GF-D8 (cell line): Measurements from ENCODE around the gene NAA20.

Source experiments
- DNase-seq: peaks from one replicate; lab custom pipeline; 2025; lab: John Stamatoyannopoulos, UW

The NAA20 gene, protein sequence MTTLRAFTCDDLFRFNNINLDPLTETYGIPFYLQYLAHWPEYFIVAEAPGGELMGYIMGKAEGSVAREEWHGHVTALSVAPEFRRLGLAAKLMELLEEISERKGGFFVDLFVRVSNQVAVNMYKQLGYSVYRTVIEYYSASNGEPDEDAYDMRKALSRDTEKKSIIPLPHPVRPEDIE

DNA sequence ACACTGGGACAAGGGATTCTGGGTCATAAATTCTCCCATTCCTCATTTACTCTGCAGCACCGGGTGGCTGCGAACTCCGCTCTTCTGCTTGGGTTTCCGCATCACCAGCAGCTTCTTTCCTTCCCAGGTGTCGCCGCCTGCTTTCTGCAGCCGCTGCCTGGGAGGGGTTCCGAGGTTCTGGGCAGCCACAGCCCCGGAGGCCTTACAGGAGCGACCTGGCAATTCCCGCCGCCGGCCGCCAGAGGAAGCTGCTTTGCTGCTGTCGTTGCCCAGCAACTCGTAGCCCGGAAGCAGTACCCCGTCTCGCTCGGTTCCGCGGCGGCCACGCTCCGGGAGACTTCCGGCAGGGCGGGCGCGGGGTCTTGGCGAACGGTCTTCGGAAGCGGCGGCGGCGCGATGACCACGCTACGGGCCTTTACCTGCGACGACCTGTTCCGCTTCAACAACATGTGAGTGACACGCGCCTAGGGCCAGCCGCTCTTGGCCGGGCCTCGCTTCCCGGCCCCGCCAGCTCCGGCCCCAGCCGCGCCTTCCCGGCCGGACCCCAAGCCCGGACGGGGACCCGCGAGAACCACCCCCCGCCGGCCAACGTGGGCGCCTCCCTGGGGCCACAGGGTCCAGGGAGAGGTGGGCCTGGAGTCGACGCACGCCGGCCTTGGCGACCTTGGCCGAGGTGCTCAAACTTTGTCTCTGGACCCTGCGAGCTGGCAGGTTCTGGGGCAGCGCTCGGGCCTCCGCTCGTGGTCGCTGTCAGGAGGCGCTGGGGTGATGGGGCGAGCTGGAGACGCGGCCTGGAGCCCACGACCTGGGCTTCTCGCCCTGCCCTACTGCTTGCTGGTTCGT is at the start of gene NAA20:
NAA20 (plus strand) TSS at position 362 of the 843 bp plus-strand sequence; CDS start at position 397, 35 bp downstream.
- peak; percentile 81 for DNase-seq

DNA sequence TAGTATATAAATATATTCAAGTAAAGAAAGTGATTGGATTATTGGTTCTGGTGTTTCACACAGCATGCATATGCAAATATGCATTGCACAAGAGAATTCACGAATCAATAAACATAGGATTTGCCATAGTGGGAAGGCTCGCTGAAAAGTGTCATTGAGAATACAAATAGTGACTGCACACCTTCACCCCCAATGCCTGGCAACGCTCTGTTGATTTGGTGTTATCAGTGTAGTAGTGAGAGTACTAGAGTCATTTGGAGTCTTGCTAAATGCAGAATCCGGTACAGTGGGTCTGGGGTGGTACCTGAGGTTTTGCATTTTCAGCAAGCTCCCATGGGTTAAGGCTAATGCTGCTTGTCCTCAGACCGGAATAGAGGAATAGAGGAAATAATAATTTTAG is 49.7 kb upstream of the NAA20 start:
- no peak for DNase-seq

- DNase-seq: no peak
Measured at GRCh38 chr20:19968028-19968427, 49.1 kb upstream of the NAA20 start.

DNA sequence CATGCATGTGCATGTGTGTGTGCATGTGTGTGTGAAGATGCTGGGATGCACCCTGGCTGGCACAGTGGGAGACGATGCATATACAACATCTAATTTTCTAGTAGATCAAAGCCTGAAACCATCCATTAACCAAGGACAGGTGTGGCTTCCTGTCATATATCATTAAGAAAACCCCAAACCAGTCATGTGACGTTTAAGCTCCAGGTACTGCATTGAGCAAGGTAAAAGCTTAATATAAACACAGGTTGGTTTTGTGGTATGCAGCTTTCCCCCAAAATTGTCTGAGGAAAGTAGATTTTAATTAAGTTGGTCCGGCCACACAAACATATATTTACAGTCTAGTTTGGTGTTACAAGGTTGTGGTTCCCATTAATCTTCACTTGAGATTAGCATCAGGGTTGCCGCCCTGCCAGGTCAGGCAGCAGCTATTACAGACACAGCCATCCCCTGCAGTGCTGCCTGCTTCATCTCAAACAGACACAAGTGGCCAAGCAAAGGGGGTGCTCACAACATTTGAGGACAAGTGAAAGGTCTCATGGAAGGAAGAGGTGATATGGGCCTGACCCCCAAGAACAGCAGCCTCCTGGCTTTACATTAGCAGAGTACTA is 48.6 kb upstream of the NAA20 start:
- no peak for DNase-seq

DNA sequence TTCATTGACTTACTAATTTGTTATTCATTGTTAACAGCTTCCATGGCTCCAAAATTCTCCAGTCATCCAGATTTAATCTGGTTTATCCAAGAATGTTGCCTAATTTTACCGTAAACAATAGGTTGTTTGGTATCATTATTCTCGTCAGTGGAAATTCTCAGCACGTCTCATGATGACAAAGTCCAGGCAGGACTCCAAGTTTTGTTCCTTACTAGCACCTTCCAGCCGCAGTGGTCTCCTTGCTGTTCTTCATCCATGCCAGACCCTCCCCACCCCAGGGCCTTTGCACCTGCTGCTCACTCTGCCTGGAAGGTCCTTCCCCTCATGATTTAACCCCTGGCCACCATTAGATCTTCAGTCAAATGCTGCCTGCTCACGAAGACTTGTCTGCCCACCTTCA is 48.1 kb upstream of the NAA20 start:
- no peak for DNase-seq

GRCh38 chr20:19969507-19970255 is 47.5 kb upstream of the NAA20 start:
- DNase-seq: no peak

- DNase-seq: no peak
Measured at GRCh38 chr20:19970256-19970765, 46.9 kb upstream of the NAA20 start.

DNA sequence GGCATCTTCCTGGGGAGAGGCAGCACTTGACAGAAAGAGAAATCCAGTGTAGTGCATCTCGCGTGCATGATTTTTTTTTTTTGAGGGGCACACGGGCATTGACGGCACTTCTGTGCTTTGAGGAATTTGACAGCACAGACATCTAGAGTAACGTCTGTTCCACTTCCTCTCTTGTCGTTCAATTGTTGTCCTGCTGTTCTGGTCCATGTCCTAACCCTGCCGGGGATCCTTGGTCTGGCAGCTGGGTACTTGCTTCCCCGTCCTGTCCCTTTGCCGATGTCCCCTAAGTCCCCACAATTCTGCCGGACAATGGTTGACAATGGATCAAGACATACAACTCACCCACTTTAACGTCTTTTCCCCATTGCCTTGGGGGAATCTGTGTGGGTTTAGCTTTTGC is 46.0 kb upstream of the NAA20 start:
- DNase-seq: no peak

- DNase-seq: peak; percentile 66
Measured at GRCh38 chr20:19973961-19974629, 43.1 kb upstream of the NAA20 start.

GRCh38 chr20:19974630-19975435 is 42.3 kb upstream of the NAA20 start:
- DNase-seq: no peak

DNA sequence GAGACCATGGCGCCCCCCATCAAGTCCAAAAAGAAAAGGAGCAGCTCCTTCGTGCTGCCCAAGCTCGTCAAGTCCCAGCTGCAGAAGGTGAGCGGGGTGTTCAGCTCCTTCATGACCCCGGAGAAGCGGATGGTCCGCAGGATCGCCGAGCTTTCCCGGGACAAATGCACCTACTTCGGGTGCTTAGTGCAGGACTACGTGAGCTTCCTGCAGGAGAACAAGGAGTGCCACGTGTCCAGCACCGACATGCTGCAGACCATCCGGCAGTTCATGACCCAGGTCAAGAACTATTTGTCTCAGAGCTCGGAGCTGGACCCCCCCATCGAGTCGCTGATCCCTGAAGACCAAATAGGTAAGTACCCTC is 41.7 kb upstream of the NAA20 start:
- no peak for DNase-seq

GRCh38 chr20:19975901-19976300 is 41.3 kb upstream of the NAA20 start:
- no peak for DNase-seq

DNA sequence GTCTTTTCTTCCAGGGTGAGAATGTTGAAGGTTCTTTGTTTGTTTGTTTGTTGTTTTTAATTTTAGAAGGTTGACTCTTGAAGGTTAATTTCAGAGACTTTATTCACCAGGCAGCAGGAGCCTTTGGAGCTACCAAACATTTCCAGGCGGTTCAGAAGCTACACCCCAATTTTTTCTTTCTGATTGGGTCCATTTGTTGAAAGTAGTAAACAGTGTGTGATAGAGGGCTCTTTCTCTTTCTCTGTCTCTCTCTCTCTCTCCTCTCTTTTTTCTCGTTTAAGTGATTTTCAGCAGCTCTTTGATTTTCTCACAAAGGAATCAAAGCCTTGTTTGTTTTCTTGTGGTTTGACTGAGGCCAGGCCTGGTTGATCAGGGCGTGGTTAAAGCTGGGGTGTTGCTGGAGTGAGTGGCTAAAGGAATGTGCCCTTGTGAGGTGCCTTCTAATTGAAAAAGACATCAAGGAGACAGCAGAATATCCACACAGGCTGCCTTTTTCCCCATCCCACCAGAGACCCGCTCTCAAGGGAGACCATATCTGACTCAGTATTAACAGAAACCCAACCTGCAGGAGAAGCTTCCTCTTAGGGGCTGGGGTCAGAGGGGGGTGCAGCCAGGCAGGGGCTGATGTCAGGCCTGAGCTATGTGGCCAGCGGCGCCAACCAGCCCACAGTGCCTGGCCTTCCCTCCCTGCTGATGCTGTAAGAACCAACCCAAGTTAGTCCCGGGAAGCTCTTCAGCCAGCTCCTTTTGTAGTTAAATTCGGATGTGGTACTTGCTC is 40.4 kb upstream of the NAA20 start:
- no peak for DNase-seq

GRCh38 chr20:19977373-19977770 is 39.8 kb upstream of the NAA20 start:
- DNase-seq: no peak

DNA sequence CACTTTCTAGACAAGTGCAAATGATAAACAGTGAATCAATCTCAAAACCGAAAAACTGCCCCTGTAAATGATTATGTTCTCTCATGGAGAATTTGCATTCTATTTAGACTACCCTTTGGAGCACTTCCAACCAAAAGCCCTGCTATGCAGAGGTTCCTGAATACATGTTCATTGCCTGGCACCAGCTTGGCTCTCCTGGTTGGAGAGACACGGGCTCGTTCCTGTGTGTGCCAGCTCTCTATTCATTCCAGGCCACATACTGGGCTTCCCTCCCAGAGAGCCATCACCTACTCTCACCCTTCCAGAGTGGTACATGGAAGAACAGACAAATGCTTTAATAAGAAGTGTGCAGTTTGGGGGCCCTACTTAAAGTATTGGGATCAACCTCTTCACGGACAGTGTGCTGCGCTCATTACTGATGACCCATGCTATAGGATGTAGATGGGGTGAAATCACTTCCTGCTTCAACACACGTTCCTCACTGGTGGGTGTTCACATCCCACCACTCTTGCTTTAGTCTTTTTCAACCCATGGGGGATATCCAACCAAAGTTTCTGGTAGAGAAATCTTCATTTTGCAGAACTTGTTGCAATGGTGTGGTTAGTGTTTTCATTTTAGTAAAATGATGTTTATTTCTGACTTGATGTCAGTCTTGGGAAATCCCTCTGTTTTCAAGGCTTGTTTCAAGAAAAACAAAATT is 38.5 kb upstream of the NAA20 start:
- no peak for DNase-seq

DNA sequence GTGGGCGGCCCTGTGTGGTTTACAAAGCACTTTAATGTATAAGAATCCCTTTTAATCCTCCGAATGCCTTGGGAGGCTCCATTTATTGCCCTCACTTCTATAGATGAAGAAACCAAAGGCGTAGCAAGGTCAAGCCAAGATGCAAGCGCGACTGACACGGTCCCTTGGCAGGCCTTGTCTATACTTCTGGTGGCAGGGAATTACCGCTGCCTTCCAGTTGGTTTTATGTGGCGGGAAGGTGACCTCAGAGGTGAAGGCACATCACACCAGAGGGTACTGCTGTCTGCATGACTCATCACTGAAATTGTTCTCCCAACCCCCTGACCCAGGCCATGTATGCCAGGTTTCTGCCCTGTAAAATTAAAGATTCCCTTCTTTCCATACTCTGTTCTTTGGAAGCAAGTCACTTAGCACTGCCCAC is 36.1 kb upstream of the NAA20 start:
- no peak for DNase-seq

DNA sequence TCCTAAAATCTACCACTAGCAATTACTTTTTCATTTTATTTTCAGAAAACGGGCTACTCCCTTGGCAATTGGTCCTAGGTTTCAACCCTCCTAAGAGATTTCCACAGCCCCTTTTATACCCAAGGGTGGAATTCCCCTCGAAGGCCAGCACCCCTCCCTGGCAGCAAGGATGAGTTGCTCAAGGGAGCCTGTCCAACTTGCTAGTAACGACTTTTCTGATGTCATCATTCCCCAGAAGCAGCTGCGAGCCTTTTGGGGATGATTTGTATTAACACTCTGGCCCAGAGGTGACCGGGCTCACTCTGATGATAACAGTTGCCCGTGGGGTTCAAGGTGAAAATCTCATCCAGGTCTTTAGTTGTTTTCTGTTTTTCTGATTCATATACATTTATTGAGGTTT is 30.7 kb upstream of the NAA20 start:
- DNase-seq: no peak

DNA sequence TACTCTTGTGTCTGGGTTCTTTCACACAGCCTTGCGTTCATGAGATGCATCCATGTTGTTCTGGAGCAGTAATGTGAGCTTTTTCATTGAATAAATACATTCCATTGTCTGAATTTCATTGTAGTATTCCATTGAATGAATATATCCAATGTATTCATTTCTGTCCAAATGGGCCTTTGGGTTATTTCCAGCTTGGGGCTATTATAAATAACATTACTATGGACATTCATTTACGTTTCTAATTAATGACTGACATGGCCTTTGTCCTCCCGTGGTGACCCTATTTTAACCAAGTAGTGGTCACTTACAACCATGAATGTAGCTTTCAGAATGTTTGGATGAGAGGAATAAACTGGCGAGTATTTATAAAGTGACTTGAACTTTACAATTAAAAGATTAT is 30.1 kb upstream of the NAA20 start:
- no peak for DNase-seq

GRCh38 chr20:19990850-19991249 is 26.3 kb upstream of the NAA20 start:
- DNase-seq: no peak

- no peak for DNase-seq
Measured at GRCh38 chr20:19991308-19991707, 25.9 kb upstream of the NAA20 start.
